GM12878 (cell line): ENCODE data around the gene GTPBP6. TPM values are rescaled to one million over a fixed set of nuclear protein-coding genes. Genes with fewer than 3 reads are reported as not detected.

ENCODE experiments used
- ATAC-seq: fragments of 200-7000 bp; cut with Tn5 transposase; 3 replicates; pipeline ENCODE4 v1.9.1; 2020; ENCODE audit warnings: mild to moderate bottlenecking, moderate library complexity
- BruUV-seq: library from RNA; stranded (reverse); fragments of 400-500 nt; replicated peaks from 2 replicates; lab custom pipeline; 2021; lab: Mats Ljungman, UMichigan
- CTCF ChIA-PET: fragments of 300-600 bp; sonication (Branson Sonifier 250); formaldehyde crosslinking; extraction: SDS; loops from one replicate; lab custom pipeline; 2021; ENCODE audit warnings: inconsistent platforms; lab: Yijun Ruan, JAX
- POLR2A ChIA-PET: fragments of 350-600 bp; formaldehyde crosslinking; extraction: SDS; loops from one replicate; lab custom pipeline; 2021; ENCODE audit warnings: inconsistent platforms; lab: Charles Lee
- RAD21 ChIA-PET: fragments of 300-600 bp; sonication (Branson Sonifier 250); formaldehyde crosslinking; loops from one replicate; lab custom pipeline; 2023; ENCODE audit warnings: antibody characterized with exemption; ENCODE audit not compliant: unreplicated experiment; lab: Charles Lee
- SMC1A ChIA-PET: fragments of 300-600 bp; sonication (Branson Sonifier 250); formaldehyde crosslinking; loops from one replicate; lab custom pipeline; 2023; ENCODE audit not compliant: unreplicated experiment, uncharacterized antibody; lab: Charles Lee
- DNase-seq: peaks from one replicate; pipeline ENCODE4 v3.0.0-alpha.2; 2011; ENCODE audit warnings: low read depth, low spot score
- FAIRE-seq: peaks from 3 replicates; lab custom pipeline; 2011; peaks lifted over from hg19 to GRCh38; lab: Jason Lieb, UNC
- H2AFZ ChIP-seq: 2 replicates; pipeline ENCODE4 v1.6.0; 2011; ENCODE audit warnings: low read depth, low read length, control low read depth; ENCODE audit not compliant: control insufficient read depth
- H3K27ac ChIP-seq: 2 replicates; pipeline ENCODE4 v1.5.1; 2011; ENCODE audit warnings: control low read depth; ENCODE audit not compliant: control insufficient read depth, insufficient read depth
- H3K27me3 ChIP-seq, 2 experiments: replicated peaks in 1 of 2; 2 replicates each; pipeline versions ENCODE4 v1.6.0 to v1.6.1; 2011; ENCODE audit warnings: low read length in 1 of 2; ENCODE audit not compliant: control insufficient read depth in 2 of 2, insufficient read depth in 2 of 2
- H3K36me3 ChIP-seq, 2 experiments: 2 replicates each; pipeline ENCODE4 v1.5.1; 2011; ENCODE audit warnings: low read length in 1 of 2; ENCODE audit not compliant: control insufficient read depth in 2 of 2, insufficient read depth in 2 of 2
- H3K4me1 ChIP-seq: 2 replicates; pipeline ENCODE4 v1.6.1; 2011; ENCODE audit warnings: mild to moderate bottlenecking, low read length, moderate library complexity, mixed read lengths; ENCODE audit not compliant: control insufficient read depth, insufficient read depth
- H3K4me2 ChIP-seq: 2 replicates; pipeline ENCODE4 v1.6.0; 2011; ENCODE audit warnings: control low read depth; ENCODE audit not compliant: control insufficient read depth, insufficient read depth
- H3K4me3 ChIP-seq: fragments of 200-600 bp; sonication (generic); 2 replicates; pipeline ENCODE4 v1.5.1; 2016
- H3K79me2 ChIP-seq: 2 replicates; pipeline ENCODE4 v1.6.0; 2011; ENCODE audit warnings: low read length; ENCODE audit not compliant: control insufficient read depth, insufficient read depth
- H3K9ac ChIP-seq: 2 replicates; pipeline ENCODE4 v1.8.0; 2011; ENCODE audit warnings: low read length, control low read depth, mixed read lengths; ENCODE audit not compliant: control insufficient read depth, insufficient read depth
- H3K9me3 ChIP-seq: replicated peaks from 3 replicates; pipeline ENCODE4 v1.5.1; 2011; ENCODE audit warnings: mild to moderate bottlenecking, low read length; ENCODE audit not compliant: control insufficient read depth, insufficient read depth
- H4K20me1 ChIP-seq: 2 replicates; pipeline ENCODE4 v1.6.0; 2011; ENCODE audit not compliant: control insufficient read depth, insufficient read depth
- BHLHE40 ChIP-seq, 2 experiments: fragments of 450-650 bp in 1 of 2; IDR thresholded peaks; 2 replicates each; pipeline ENCODE4 v1.6.1; 2011 to 2017; ENCODE audit warnings: low read depth in 2 of 2, borderline replicate concordance in 1 of 2, improper control_type of control experiment in 1 of 2, low read length in 1 of 2, mild to moderate bottlenecking in 1 of 2
- DPF2 ChIP-seq: fragments of 450-650 bp; IDR thresholded peaks from 2 replicates; pipeline ENCODE4 v1.6.1; 2017; ENCODE audit warnings: mild to moderate bottlenecking
- ETV6 ChIP-seq, 2 experiments: fragments of 450-650 bp in 1 of 2; IDR thresholded peaks in 1 of 2; conservative IDR thresholded peaks in 1 of 2; 2 replicates each; pipeline ENCODE4 v1.6.1; 2014; ENCODE audit warnings: antibody characterized with exemption in 1 of 2, borderline replicate concordance in 1 of 2, low read depth in 1 of 2, mild to moderate bottlenecking in 1 of 2, moderate library complexity in 1 of 2
- IRF3 ChIP-seq: fragments of 450-650 bp; IDR thresholded peaks from 2 replicates; pipeline ENCODE4 v1.6.1; 2014; ENCODE audit warnings: mild to moderate bottlenecking
- JUND ChIP-seq: IDR thresholded peaks from 2 replicates; pipeline ENCODE4 v1.6.1; 2012; ENCODE audit warnings: low read depth, mild to moderate bottlenecking, low read length, improper control_type of control experiment, moderate library complexity
- KAT2A ChIP-seq: conservative IDR thresholded peaks from 2 replicates; pipeline ENCODE4 v1.6.1; 2011; ENCODE audit warnings: low read depth, low read length; ENCODE audit not compliant: control insufficient read depth
- MLLT1 ChIP-seq: fragments of 450-650 bp; IDR thresholded peaks from 2 replicates; pipeline ENCODE4 v1.6.1; 2016; ENCODE audit warnings: mild to moderate bottlenecking
- MXI1 ChIP-seq: fragments of 150-350 bp; IDR thresholded peaks from 2 replicates; pipeline ENCODE4 v1.6.1; 2011; ENCODE audit warnings: low read depth, mild to moderate bottlenecking, inconsistent platforms, low read length, improper control_type of control experiment
- MYB ChIP-seq: fragments of 150-350 bp; IDR thresholded peaks from 2 replicates; pipeline ENCODE4 v1.6.1; 2014; ENCODE audit warnings: mild to moderate bottlenecking, low read depth, low read length, borderline replicate concordance
- PAX8 ChIP-seq: fragments of 450-650 bp; IDR thresholded peaks from 2 replicates; pipeline ENCODE4 v1.6.1; 2017; ENCODE audit warnings: mild to moderate bottlenecking, moderate library complexity
- RB1 ChIP-seq: fragments of 450-650 bp; formaldehyde crosslinking; IDR thresholded peaks from 2 replicates; pipeline ENCODE4 v1.6.1; 2017; ENCODE audit warnings: mild to moderate bottlenecking, borderline replicate concordance
- RUNX3 ChIP-seq: IDR thresholded peaks from 2 replicates; pipeline ENCODE4 v1.6.1; 2012; ENCODE audit warnings: low read length, inconsistent platforms
- SMAD1 ChIP-seq: fragments of 450-650 bp; IDR thresholded peaks from 2 replicates; pipeline ENCODE4 v1.6.1; 2018; ENCODE audit warnings: mild to moderate bottlenecking, low read depth; ENCODE audit not compliant: partially characterized antibody
- SPI1 ChIP-seq: IDR thresholded peaks from 2 replicates; pipeline ENCODE4 v1.6.1; 2011; ENCODE audit warnings: low read depth, mild to moderate bottlenecking, low read length, moderate library complexity, borderline replicate concordance; ENCODE audit not compliant: insufficient read depth
- WRNIP1 ChIP-seq: IDR thresholded peaks from 2 replicates; pipeline ENCODE4 v1.6.1; 2011; ENCODE audit warnings: low read depth, low read length, improper control_type of control experiment, borderline replicate concordance
- ZNF274 ChIP-seq: IDR thresholded peaks from one replicate; pipeline ENCODE4 v1.8.0; 2011; ENCODE audit not compliant: insufficient read length, insufficient read depth
- WGBS: methylation state at CpG from one replicate; pipeline ENCODE4 v1.1.6; 2016; ENCODE audit warnings: low lambda C conversion rate; ENCODE audit not compliant: insufficient replicate concordance, insufficient coverage; ENCODE audit errors: missing lambda C conversion rate; 5-methylcytosine and 5-hydroxymethylcytosine counted together
- in situ Hi-C: fragments of 300-500 bp; cut with MboI; formaldehyde crosslinking; loops from 9 replicates; pipeline ENCODE4 v1.14.3; 2018; ENCODE audit warnings: mixed read lengths
- intact Hi-C: fragments of 100-400 bp; cut with micrococcal nuclease; formaldehyde crosslinking; loops from one replicate; pipeline ENCODE4 v1.14.2; 2022; ENCODE audit not compliant: unreplicated experiment
- polyA plus RNA-seq, 11 experiments: library from polyadenylated mRNA; depleted of rRNA in 4 of 11; unstranded in 6 of 11; stranded (reverse) in 5 of 11; fragments of >200 nt; fragmentation: Nextera tagmentation in 4 of 11; fragmentation: Illumina TruSeq in 1 of 11; extraction: Ambion mirVana in 4 of 11; extraction: Trizol in 1 of 11; gene quantifications; 1 replicate in 1 of 11; 2 replicates in 10 of 11; pipeline versions ENCODE4 v1.2.1 to v1.2.3, GENCODE V29; 2011 to 2016; ENCODE audit warnings: inconsistent platforms in 2 of 11, missing spikeins in 2 of 11, low read depth in 1 of 11
- total RNA-seq, 4 experiments: library from RNA; depleted of rRNA in 3 of 4; stranded (reverse); fragments of >200 nt in 3 of 4; fragmentation: Illumina TruSeq in 1 of 4; extraction: Trizol in 1 of 4; gene quantifications; 2 replicates each; pipeline versions ENCODE4 v1.2.1 to v1.2.3, GENCODE V29; 2013 to 2021
- TF ChIP-seq, protein P1 (sequence below): fragments of 450-650 bp; IDR thresholded peaks from 2 replicates; pipeline ENCODE4 v1.6.1; 2017; ENCODE audit warnings: antibody characterized with exemption, mild to moderate bottlenecking, moderate library complexity
- TF ChIP-seq, protein P2 (sequence below): IDR thresholded peaks from 2 replicates; pipeline ENCODE4 v1.6.1; 2011; ENCODE audit warnings: borderline replicate concordance, low read depth, mild to moderate bottlenecking, moderate library complexity, low read length; ENCODE audit not compliant: insufficient read depth, poor library complexity, severe bottlenecking

The GTPBP6 gene
- total and polyA plus RNA-seq, 10 of the 15 experiments (the other 5 are each of a cell fraction or from before 2014, with no cell fraction given), result 0.31 to 71.0 (median 21.1) TPM

GRCh38 chrX:341541-342101 lies 23.0 kb upstream of the GTPBP6 start:
- ChIA-PET CTCF (no interaction called here), POLR2A (no interaction called here), RAD21 (no interaction called here), SMC1A (no interaction called here)
- intact Hi-C loops, result no loop called here
- Histone ChIP-seq H3K36me3 (no peaks in the 10 kb centered on the region), H3K4me1 (no peaks in the 10 kb centered on the region), H3K4me2 (no peak overlapping the region), H3K27ac (no peak overlapping the region), H3K4me3 (no peak overlapping the region), H3K9me3 (peaks cover 4% of the 10 kb centered on the region; the same call in 1 of the 3 replicates), H3K27me3 (no peaks in the 10 kb centered on the region), H3K9ac (no peak overlapping the region), H4K20me1 (no peaks in the 10 kb centered on the region), H2AFZ (no peak overlapping the region), H3K79me2 (no peaks in the 10 kb centered on the region)
- ATAC-seq, result no peak
- no peak for DNase-seq
- WGBS, result 97% methylated on average over 11 of the region's 36 CpGs
- BruUV-seq, result no TSS peak
- no peak for FAIRE-seq
- in situ Hi-C loops, result no loop called here
- TF ChIP-seq MXI1 (no peak), DPF2 (no peak), WRNIP1 (no peak), RUNX3 (no peak), IRF3 (no peak), MYB (no peak), SMAD1 (no peak), ZNF274 (no peak), MLLT1 (no peak), RB1 (no peak), KAT2A (no peak), SPI1 (no peak), BHLHE40 (IDR thresholded peaks at IDR 0.05; ENCODE audit: borderline replicate concordance in 1 of 2, low read depth in 2 of 2, low read length in 1 of 2) (no peak), JUND (no peak), PAX8 (no peak), ETV6 (conservative IDR thresholded peaks at IDR 0.05 in 1 of 2, IDR thresholded peaks at IDR 0.05 in 1 of 2; ENCODE audit: borderline replicate concordance in 1 of 2, low read depth in 1 of 2) (no peak)
- TF ChIP-seq, protein P1, sequence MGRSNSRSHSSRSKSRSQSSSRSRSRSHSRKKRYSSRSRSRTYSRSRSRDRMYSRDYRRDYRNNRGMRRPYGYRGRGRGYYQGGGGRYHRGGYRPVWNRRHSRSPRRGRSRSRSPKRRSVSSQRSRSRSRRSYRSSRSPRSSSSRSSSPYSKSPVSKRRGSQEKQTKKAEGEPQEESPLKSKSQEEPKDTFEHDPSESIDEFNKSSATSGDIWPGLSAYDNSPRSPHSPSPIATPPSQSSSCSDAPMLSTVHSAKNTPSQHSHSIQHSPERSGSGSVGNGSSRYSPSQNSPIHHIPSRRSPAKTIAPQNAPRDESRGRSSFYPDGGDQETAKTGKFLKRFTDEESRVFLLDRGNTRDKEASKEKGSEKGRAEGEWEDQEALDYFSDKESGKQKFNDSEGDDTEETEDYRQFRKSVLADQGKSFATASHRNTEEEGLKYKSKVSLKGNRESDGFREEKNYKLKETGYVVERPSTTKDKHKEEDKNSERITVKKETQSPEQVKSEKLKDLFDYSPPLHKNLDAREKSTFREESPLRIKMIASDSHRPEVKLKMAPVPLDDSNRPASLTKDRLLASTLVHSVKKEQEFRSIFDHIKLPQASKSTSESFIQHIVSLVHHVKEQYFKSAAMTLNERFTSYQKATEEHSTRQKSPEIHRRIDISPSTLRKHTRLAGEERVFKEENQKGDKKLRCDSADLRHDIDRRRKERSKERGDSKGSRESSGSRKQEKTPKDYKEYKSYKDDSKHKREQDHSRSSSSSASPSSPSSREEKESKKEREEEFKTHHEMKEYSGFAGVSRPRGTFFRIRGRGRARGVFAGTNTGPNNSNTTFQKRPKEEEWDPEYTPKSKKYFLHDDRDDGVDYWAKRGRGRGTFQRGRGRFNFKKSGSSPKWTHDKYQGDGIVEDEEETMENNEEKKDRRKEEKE, result no peak
- TF ChIP-seq, protein P2, sequence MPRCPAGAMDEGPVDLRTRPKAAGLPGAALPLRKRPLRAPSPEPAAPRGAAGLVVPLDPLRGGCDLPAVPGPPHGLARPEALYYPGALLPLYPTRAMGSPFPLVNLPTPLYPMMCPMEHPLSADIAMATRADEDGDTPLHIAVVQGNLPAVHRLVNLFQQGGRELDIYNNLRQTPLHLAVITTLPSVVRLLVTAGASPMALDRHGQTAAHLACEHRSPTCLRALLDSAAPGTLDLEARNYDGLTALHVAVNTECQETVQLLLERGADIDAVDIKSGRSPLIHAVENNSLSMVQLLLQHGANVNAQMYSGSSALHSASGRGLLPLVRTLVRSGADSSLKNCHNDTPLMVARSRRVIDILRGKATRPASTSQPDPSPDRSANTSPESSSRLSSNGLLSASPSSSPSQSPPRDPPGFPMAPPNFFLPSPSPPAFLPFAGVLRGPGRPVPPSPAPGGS, result no peak
